GM23338 (cell line): Measurements from ENCODE around the gene TBX18. TPM values are rescaled to one million over a fixed set of nuclear protein-coding genes. Genes with fewer than 3 reads are reported as not detected.

ENCODE experiments used
- CREB1 ChIP-seq: fragments of 250-450 bp; sonication (Bioruptor Pico); IDR thresholded peaks from 2 replicates; pipeline ENCODE4 v1.5.0; 2020; ENCODE audit warnings: low read depth, mild to moderate bottlenecking, moderate library complexity
- EZH2 ChIP-seq: fragments of 200-600 bp; sonication (generic); IDR thresholded peaks from one replicate; pipeline ENCODE4 v1.8.0; 2017; ENCODE audit warnings: antibody characterized with exemption, mild to moderate bottlenecking, low read depth; ENCODE audit not compliant: unreplicated experiment
- EZH2phosphoT487 ChIP-seq: fragments of 200-600 bp; sonication (generic); IDR thresholded peaks from one replicate; pipeline ENCODE4 v1.8.1; 2018; ENCODE audit warnings: antibody characterized with exemption; ENCODE audit not compliant: unreplicated experiment
- JUNB ChIP-seq: IDR thresholded peaks from one replicate; pipeline ENCODE4 v1.6.1; 2016; ENCODE audit warnings: antibody characterized with exemption; ENCODE audit not compliant: unreplicated experiment
- POLR2AphosphoS5 ChIP-seq: IDR thresholded peaks from 2 replicates; pipeline ENCODE4 v1.6.1; 2016; ENCODE audit warnings: antibody characterized with exemption, low read depth
- STAT1 ChIP-seq: IDR thresholded peaks from one replicate; pipeline ENCODE4 v1.6.1; 2016; ENCODE audit warnings: antibody characterized with exemption; ENCODE audit not compliant: unreplicated experiment
- ZNF331 ChIP-seq: fragments of 250-450 bp; sonication (Bioruptor Pico); IDR thresholded peaks from 2 replicates; pipeline ENCODE4 v1.5.0; 2020; ENCODE audit warnings: low read depth, mild to moderate bottlenecking, moderate library complexity
- polyA plus RNA-seq: library from polyadenylated mRNA; unstranded; fragments of >200 nt; fragmentation: Nextera tagmentation; extraction: Ambion mirVana; gene quantifications from 2 replicates; pipeline ENCODE4 v1.2.1, GENCODE V29; 2016
- total RNA-seq: library from RNA; depleted of rRNA; stranded (reverse); fragments of >200 nt; shearing (Covaris generic); gene quantifications from 2 replicates; pipeline ENCODE4 v1.2.3, GENCODE V29; 2014
- TF ChIP-seq, protein P1 (sequence below): fragments of 250-450 bp; sonication (Bioruptor Pico); IDR thresholded peaks from 2 replicates; pipeline ENCODE4 v1.5.0; 2020; ENCODE audit warnings: mild to moderate bottlenecking, moderate library complexity
- TF ChIP-seq, protein P2 (sequence below): IDR thresholded peaks from one replicate; pipeline ENCODE4 v1.6.1; 2018; ENCODE audit warnings: antibody characterized with exemption; ENCODE audit not compliant: unreplicated experiment

TBX18 gene
- total and polyA plus RNA-seq, 2 experiments from 2014 or later, result 0.03 TPM; not detected in 1

DNA sequence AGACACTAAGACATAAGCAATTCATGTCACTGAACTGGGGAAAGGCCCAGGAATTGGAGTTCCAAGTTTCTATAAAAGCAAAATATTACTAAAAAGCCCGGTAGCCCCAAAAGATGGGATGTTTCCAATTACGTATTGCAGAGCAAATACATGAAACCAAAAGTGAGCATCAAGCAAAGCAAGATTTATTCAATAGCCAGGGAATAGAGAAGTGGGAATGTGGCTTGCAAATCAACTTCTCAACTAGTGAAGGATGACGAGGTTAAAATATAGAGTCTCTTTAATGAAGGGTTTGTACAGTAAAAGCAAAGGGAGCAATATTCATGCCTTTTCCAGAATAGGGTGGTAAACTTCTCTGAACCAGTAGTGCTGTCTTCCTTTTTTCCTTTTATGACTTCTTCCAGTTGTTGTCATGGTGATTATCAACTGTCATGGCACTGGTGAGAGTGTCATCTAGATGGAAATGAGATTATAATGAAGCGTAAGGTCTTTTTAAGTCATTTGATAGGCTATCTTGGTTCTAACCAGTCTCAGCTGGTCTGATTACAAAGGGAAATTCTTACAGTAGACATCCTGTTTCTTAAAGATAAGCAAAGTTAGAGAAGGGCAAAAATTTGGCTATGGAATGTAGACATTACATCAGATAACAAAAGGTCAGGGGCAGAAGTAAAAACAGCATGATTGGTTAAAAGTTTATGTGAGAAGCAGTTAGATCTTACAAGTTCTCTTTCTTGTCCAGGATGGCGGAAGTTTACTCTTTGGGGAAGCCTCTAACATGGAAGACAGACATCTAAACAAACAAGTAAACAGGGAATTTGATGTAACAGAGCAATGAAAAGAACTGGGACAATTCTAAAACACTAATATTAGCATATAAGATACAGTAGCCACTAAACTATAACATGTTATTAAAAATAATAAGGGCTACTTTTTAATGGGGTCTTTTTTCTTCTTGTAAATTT, 96.9 kb downstream of the TBX18 start (continued):
- TF ChIP-seq, protein P1, sequence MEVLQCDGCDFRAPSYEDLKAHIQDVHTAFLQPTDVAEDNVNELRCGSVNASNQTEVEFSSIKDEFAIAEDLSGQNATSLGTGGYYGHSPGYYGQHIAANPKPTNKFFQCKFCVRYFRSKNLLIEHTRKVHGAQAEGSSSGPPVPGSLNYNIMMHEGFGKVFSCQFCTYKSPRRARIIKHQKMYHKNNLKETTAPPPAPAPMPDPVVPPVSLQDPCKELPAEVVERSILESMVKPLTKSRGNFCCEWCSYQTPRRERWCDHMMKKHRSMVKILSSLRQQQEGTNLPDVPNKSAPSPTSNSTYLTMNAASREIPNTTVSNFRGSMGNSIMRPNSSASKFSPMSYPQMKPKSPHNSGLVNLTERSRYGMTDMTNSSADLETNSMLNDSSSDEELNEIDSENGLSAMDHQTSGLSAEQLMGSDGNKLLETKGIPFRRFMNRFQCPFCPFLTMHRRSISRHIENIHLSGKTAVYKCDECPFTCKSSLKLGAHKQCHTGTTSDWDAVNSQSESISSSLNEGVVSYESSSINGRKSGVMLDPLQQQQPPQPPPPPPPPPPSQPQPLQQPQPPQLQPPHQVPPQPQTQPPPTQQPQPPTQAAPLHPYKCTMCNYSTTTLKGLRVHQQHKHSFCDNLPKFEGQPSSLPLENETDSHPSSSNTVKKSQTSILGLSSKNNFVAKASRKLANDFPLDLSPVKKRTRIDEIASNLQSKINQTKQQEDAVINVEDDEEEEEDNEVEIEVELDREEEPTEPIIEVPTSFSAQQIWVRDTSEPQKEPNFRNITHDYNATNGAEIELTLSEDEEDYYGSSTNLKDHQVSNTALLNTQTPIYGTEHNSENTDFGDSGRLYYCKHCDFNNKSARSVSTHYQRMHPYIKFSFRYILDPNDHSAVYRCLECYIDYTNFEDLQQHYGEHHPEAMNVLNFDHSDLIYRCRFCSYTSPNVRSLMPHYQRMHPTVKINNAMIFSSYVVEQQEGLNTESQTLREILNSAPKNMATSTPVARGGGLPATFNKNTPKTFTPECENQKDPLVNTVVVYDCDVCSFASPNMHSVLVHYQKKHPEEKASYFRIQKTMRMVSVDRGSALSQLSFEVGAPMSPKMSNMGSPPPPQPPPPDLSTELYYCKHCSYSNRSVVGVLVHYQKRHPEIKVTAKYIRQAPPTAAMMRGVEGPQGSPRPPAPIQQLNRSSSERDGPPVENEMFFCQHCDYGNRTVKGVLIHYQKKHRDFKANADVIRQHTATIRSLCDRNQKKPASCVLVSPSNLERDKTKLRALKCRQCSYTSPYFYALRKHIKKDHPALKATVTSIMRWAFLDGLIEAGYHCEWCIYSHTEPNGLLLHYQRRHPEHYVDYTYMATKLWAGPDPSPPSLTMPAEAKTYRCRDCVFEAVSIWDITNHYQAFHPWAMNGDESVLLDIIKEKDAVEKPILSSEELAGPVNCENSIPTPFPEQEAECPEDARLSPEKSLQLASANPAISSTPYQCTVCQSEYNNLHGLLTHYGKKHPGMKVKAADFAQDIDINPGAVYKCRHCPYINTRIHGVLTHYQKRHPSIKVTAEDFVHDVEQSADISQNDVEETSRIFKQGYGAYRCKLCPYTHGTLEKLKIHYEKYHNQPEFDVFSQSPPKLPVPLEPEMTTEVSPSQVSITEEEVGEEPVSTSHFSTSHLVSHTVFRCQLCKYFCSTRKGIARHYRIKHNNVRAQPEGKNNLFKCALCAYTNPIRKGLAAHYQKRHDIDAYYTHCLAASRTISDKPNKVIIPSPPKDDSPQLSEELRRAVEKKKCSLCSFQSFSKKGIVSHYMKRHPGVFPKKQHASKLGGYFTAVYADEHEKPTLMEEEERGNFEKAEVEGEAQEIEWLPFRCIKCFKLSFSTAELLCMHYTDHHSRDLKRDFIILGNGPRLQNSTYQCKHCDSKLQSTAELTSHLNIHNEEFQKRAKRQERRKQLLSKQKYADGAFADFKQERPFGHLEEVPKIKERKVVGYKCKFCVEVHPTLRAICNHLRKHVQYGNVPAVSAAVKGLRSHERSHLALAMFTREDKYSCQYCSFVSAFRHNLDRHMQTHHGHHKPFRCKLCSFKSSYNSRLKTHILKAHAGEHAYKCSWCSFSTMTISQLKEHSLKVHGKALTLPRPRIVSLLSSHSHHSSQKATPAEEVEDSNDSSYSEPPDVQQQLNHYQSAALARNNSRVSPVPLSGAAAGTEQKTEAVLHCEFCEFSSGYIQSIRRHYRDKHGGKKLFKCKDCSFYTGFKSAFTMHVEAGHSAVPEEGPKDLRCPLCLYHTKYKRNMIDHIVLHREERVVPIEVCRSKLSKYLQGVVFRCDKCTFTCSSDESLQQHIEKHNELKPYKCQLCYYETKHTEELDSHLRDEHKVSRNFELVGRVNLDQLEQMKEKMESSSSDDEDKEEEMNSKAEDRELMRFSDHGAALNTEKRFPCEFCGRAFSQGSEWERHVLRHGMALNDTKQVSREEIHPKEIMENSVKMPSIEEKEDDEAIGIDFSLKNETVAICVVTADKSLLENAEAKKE (CRISPR knock-in tag), result no peak
- no peak for TF ChIP-seq CREB1
- no peak for TF ChIP-seq JUNB
- TF ChIP-seq, protein P2, sequence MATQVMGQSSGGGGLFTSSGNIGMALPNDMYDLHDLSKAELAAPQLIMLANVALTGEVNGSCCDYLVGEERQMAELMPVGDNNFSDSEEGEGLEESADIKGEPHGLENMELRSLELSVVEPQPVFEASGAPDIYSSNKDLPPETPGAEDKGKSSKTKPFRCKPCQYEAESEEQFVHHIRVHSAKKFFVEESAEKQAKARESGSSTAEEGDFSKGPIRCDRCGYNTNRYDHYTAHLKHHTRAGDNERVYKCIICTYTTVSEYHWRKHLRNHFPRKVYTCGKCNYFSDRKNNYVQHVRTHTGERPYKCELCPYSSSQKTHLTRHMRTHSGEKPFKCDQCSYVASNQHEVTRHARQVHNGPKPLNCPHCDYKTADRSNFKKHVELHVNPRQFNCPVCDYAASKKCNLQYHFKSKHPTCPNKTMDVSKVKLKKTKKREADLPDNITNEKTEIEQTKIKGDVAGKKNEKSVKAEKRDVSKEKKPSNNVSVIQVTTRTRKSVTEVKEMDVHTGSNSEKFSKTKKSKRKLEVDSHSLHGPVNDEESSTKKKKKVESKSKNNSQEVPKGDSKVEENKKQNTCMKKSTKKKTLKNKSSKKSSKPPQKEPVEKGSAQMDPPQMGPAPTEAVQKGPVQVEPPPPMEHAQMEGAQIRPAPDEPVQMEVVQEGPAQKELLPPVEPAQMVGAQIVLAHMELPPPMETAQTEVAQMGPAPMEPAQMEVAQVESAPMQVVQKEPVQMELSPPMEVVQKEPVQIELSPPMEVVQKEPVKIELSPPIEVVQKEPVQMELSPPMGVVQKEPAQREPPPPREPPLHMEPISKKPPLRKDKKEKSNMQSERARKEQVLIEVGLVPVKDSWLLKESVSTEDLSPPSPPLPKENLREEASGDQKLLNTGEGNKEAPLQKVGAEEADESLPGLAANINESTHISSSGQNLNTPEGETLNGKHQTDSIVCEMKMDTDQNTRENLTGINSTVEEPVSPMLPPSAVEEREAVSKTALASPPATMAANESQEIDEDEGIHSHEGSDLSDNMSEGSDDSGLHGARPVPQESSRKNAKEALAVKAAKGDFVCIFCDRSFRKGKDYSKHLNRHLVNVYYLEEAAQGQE, result no peak
- no peak for TF ChIP-seq STAT1
- TF ChIP-seq EZH2phosphoT487, result no peak
- TF ChIP-seq POLR2AphosphoS5, result no peak
- TF ChIP-seq EZH2, result no peak
- TF ChIP-seq ZNF331 (CRISPR knock-in tag), result no peak
